NB4 (cell line): ENCODE measurements around the gene ALDH4A1.

Experiments used
- DNase-seq: peaks from one replicate; pipeline ENCODE4 v3.0.0; 2010; ENCODE audit warnings: low read depth
- H3K4me3 ChIP-seq: one replicate; pipeline ENCODE4 v1.5.1; 2011; ENCODE audit warnings: mild to moderate bottlenecking, low read depth, low read length, moderate library complexity
- MYC ChIP-seq: IDR thresholded peaks from 2 replicates; pipeline ENCODE4 v1.6.1; 2011; ENCODE audit warnings: low read depth, low read length
- POLR2A ChIP-seq: IDR thresholded peaks from 2 replicates; pipeline ENCODE4 v1.6.1; 2011; ENCODE audit warnings: mild to moderate bottlenecking; ENCODE audit not compliant: insufficient read length; ENCODE audit errors: extremely low read depth
- TF ChIP-seq, protein P1 (sequence below): IDR thresholded peaks from 2 replicates; pipeline ENCODE4 v1.6.1; 2011; ENCODE audit warnings: low read depth, low read length
- TF ChIP-seq, protein P2 (sequence below): IDR thresholded peaks from one replicate; pipeline ENCODE4 v1.5.1; 2012; ENCODE audit warnings: low read depth, low read length

Gene ALDH4A1

DNA sequence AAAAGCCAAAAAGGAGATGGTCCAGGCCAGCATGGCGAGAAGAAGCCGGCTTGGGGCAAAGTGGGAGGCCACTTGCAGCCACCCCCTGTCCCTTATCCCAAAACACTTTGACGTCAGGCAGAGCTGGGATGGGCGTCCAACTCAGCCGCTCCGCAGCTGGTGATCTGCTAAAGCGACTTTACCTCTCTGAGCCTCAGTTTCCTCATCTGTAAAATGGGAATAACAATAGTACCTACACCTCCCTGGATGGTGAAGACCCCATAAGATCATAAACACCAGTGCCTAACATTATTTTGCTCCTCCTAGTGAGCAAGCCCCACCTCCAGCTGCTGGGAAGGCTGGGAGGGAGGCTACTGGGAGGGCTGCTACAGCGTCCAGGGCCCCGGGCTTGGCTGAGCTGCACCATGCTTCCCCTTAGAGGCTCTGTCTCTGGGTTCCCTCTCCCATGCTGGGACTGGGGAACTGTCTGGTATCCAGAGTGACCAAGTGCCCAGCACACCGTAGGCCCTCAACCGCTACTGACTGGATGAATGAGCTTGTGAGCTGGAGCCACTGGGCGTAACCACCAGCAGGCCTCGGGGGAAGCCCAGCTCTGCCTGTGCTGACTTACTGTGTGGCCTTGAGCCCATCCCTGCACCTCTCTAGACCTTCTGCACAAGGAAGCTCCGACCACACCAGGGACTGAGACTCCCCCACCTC is 35.8 kb upstream of the ALDH4A1 start:
- no peak for DNase-seq
- TF ChIP-seq MYC (no peak), POLR2A (no peak)
- TF ChIP-seq, protein P1, sequence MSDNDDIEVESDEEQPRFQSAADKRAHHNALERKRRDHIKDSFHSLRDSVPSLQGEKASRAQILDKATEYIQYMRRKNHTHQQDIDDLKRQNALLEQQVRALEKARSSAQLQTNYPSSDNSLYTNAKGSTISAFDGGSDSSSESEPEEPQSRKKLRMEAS, result no peak
- TF ChIP-seq, protein P2, sequence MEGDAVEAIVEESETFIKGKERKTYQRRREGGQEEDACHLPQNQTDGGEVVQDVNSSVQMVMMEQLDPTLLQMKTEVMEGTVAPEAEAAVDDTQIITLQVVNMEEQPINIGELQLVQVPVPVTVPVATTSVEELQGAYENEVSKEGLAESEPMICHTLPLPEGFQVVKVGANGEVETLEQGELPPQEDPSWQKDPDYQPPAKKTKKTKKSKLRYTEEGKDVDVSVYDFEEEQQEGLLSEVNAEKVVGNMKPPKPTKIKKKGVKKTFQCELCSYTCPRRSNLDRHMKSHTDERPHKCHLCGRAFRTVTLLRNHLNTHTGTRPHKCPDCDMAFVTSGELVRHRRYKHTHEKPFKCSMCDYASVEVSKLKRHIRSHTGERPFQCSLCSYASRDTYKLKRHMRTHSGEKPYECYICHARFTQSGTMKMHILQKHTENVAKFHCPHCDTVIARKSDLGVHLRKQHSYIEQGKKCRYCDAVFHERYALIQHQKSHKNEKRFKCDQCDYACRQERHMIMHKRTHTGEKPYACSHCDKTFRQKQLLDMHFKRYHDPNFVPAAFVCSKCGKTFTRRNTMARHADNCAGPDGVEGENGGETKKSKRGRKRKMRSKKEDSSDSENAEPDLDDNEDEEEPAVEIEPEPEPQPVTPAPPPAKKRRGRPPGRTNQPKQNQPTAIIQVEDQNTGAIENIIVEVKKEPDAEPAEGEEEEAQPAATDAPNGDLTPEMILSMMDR, result no peak
- H3K4me3 ChIP-seq, result no peak overlapping the region

DNA sequence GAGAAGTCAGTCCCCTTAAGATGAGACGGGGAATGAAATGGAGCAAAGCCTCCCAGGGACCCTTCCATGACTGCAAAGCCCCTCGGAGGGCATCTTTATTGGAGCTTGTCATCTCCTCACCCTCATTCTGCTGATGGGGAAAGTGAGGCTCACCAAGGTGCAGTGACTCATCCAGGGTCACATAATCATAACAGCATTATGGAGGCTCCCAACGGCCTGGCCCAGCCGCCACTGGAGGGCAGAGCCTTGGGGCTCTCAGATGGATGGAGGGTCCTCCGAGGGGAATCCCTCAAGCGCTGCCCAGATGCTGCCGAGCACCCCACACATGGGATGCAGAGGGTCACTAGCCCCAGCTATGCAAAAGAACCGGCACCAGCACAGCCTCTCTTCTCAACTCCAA is 35.2 kb upstream of the ALDH4A1 start:
- DNase-seq, result no peak
- TF ChIP-seq MYC (no peak), POLR2A (no peak)
- TF ChIP-seq, protein P1, result no peak
- TF ChIP-seq, protein P2, result no peak
- no peak overlapping the region for H3K4me3 ChIP-seq

DNA sequence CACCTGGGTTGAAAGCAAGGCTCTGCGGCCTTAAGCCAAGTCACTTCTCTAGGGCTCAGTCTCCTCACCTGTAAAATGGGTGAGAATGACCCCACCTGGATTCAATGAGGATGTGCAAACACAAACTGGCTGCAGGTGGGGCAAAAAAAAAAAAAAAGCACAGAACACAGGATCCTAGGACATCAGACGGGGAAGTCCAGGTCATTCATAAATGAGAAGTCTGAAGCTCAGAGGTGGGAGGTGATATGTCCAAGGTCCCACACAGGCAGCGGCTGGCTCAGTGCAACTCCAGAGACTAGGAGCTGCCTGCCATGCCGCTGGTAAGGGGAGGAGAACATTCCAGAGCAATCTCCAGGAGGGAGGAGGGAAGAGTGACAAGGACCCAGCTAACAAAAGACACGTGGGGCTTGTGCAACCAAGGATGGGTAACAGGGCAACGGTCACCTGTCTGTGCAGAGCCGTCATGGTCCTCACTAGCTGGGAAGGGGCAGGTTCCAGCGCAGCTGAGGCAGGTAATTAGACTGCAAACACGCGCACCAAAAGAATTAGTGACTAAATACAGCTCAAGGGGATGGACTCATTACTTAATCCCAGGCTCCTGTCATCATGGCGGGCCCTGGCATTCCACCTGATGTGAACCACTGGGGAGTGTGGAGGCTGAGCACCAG is 34.6 kb upstream of the ALDH4A1 start:
- no peak overlapping the region for H3K4me3 ChIP-seq
- no peak for DNase-seq
- no peak for TF ChIP-seq POLR2A
- TF ChIP-seq, protein P1, result no peak
- TF ChIP-seq, protein P2, result no peak
- TF ChIP-seq MYC, result no peak

DNA sequence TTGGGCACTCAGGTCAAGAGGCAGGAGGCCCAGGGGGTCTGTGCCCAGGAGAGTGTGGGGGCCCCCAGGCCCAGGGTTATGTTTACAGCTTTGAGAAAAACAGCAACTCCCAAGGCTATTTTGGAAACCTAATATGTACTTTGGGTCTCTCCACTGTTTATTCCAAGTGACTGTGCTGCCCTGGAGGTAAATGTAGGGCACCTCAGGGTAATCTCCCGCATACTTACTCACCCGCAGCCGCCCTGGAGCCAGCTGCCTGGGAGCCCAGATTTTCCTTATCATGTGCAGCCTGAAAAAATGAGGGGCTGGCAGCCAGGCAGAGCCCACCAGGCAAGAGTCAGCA is 34.1 kb upstream of the ALDH4A1 start:
- DNase-seq, result no peak
- TF ChIP-seq MYC, result no peak
- TF ChIP-seq, protein P1, result no peak
- no peak for TF ChIP-seq POLR2A
- TF ChIP-seq, protein P2, result no peak
- H3K4me3 ChIP-seq, result no peak overlapping the region

DNA sequence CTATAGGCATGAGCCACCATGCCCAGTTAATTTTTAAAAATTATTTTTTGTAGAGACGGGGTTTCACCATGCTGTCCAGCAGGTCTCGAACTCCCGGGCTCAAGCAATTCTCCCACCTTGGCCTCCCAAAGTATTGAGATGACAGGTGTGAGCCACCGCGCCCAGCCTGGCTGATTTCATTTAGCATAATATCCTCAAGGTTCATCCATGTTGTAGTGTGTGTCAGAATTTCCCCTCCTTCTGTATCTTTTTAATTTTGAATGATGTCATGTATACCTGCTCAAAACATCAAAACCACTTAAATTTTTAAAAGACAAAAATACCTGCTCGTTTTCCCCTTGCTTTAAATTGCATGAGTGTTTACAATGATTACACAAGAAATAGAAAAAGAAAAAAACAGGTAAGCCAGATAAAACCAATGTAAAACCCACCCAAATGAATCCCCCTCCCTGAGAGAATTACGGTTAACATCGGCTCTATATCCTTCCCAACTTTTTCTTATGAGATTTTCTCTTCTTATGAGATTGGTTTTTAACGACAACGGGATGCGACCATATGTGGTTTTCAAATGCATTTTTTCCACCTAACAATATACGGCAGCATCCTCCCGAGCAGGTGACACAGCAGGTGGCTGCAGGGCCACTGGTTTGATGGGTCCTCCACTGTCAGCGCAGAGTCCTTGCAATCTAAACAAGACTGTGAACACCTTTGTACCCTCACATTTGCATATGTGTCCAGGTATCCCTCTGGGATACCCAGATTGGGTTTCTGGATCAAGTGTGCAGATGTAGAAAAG is 32.0 kb upstream of the ALDH4A1 start:
- TF ChIP-seq POLR2A (no peak), MYC (no peak)
- TF ChIP-seq, protein P2, result no peak
- TF ChIP-seq, protein P1, result no peak
- H3K4me3 ChIP-seq, result no peak overlapping the region
- DNase-seq, result no peak
